Neural progenitor cell (in vitro differentiated cells): ENCODE data around the gene MAPK10. TPM values are rescaled to one million over a fixed set of nuclear protein-coding genes. Genes with fewer than 3 reads are reported as not detected.

Source experiments
- DNase-seq: peaks from one replicate; pipeline ENCODE4 v3.0.0-alpha.2; 2016; ENCODE audit warnings: low spot score
- H2AFZ ChIP-seq: fragments of 200-600 bp; sonication (generic); replicated peaks from 2 replicates; pipeline ENCODE4 v1.6.1; 2016; ENCODE audit warnings: antibody characterized with exemption
- H3F3A ChIP-seq: fragments of 200-600 bp; sonication (generic); 2 replicates; pipeline ENCODE4 v1.6.1; 2016; ENCODE audit warnings: antibody characterized with exemption, low read depth
- H3K27ac ChIP-seq: fragments of 200-600 bp; sonication (generic); 2 replicates; pipeline ENCODE4 v1.5.1; 2016; ENCODE audit warnings: mild to moderate bottlenecking
- H3K27me3 ChIP-seq: fragments of 200-600 bp; sonication (generic); 2 replicates; pipeline ENCODE4 v1.6.1; 2016; ENCODE audit warnings: mild to moderate bottlenecking, moderate library complexity
- H3K36me3 ChIP-seq: fragments of 200-600 bp; sonication (generic); 2 replicates; pipeline ENCODE4 v1.5.1; 2016
- H3K4me1 ChIP-seq: fragments of 200-600 bp; sonication (generic); 2 replicates; pipeline ENCODE4 v1.6.1; 2016; ENCODE audit warnings: mixed run types
- H3K4me2 ChIP-seq: fragments of 200-600 bp; sonication (generic); 2 replicates; pipeline ENCODE4 v1.6.1; 2016
- H3K4me3 ChIP-seq: fragments of 200-600 bp; sonication (generic); 2 replicates; pipeline ENCODE4 v1.5.1; 2016
- H3K79me2 ChIP-seq: fragments of 200-600 bp; sonication (generic); 2 replicates; pipeline ENCODE4 v1.6.1; 2016; ENCODE audit warnings: low read depth
- H3K9ac ChIP-seq: fragments of 200-600 bp; sonication (generic); 2 replicates; pipeline ENCODE4 v1.6.1; 2016
- H3K9me3 ChIP-seq: fragments of 200-600 bp; sonication (generic); 2 replicates; pipeline ENCODE4 v1.5.1; 2016; ENCODE audit warnings: low read depth
- H4K20me1 ChIP-seq: fragments of 200-600 bp; sonication (generic); 2 replicates; pipeline ENCODE4 v1.6.1; 2016; ENCODE audit warnings: low read depth
- H3K27ac Mint-ChIP-seq: 3 replicates; pipeline ENCODE4 v1.8.0; 2021; ENCODE audit warnings: mixed read lengths
- H3K27me3 Mint-ChIP-seq: 2 replicates; pipeline ENCODE4 v1.8.0; 2022; ENCODE audit warnings: low read depth, mild to moderate bottlenecking, inconsistent platforms, moderate library complexity, mixed read lengths; ENCODE audit not compliant: insufficient read depth
- H3K36me3 Mint-ChIP-seq: 3 replicates; pipeline ENCODE4 v1.8.0; 2021; ENCODE audit warnings: mixed read lengths
- H3K4me1 Mint-ChIP-seq: 3 replicates; pipeline ENCODE4 v1.8.0; 2021; ENCODE audit warnings: mixed read lengths
- H3K4me3 Mint-ChIP-seq: 3 replicates; pipeline ENCODE4 v1.8.0; 2021; ENCODE audit warnings: mild to moderate bottlenecking, moderate library complexity, mixed read lengths
- H3K9me3 Mint-ChIP-seq: 3 replicates; pipeline ENCODE4 v1.8.0; 2020; ENCODE audit warnings: mixed read lengths
- EZH2 ChIP-seq: fragments of 200-600 bp; sonication (generic); IDR thresholded peaks from 2 replicates; pipeline ENCODE4 v1.6.1; 2017; ENCODE audit warnings: antibody characterized with exemption, mild to moderate bottlenecking, moderate library complexity
- EZH2phosphoT487 ChIP-seq: fragments of 200-600 bp; sonication (generic); IDR thresholded peaks from 2 replicates; pipeline ENCODE4 v1.6.1; 2017; ENCODE audit warnings: antibody characterized with exemption
- total RNA-seq: library from RNA; depleted of rRNA; stranded (reverse); fragments of >200 nt; gene quantifications from 2 replicates; pipeline ENCODE4 v1.2.3, GENCODE V29; 2015; ENCODE audit warnings: low replicate concordance
- TF ChIP-seq, protein P1 (sequence below): fragments of 200-600 bp; sonication (generic); IDR thresholded peaks from 2 replicates; pipeline ENCODE4 v1.5.1; 2017; ENCODE audit warnings: antibody characterized with exemption, mild to moderate bottlenecking

The MAPK10 gene
- total RNA-seq, 1 donor from 2014 or later: 383 TPM

- no peak overlapping the region for H3K4me2 ChIP-seq
- no peak overlapping the region for H3K4me3 Mint-ChIP-seq
Measured at GRCh38 chr4:86129546-86129945, 230.3 kb downstream of the MAPK10 start.

GRCh38 chr4:86122404-86122803, 237.4 kb downstream of the MAPK10 start:
- Histone ChIP-seq H3K9ac (no peak overlapping the region), H2AFZ (no peak overlapping the region), H3K9me3 (no peaks in the 10 kb centered on the region), H3K27me3 (no peaks in the 10 kb centered on the region), H3K79me2 (no peaks in the 10 kb centered on the region), H4K20me1 (no peaks in the 10 kb centered on the region), H3F3A (peaks cover 9% of the 10 kb centered on the region), H3K36me3 (peaks cover 5% of the 10 kb centered on the region), H3K4me3 (no peak overlapping the region), H3K27ac (no peak overlapping the region), H3K4me2 (no peak overlapping the region), H3K4me1 (no peaks in the 10 kb centered on the region)
- H3K9me3 Mint-ChIP-seq: no peaks in the 10 kb centered on the region
- H3K27me3 Mint-ChIP-seq: no peaks in the 10 kb centered on the region
- H3K27ac Mint-ChIP-seq: no peak overlapping the region
- no peak overlapping the region for H3K4me3 Mint-ChIP-seq
- H3K4me1 Mint-ChIP-seq: no peaks in the 10 kb centered on the region
- peaks cover 13% of the 10 kb centered on the region for H3K36me3 Mint-ChIP-seq
- DNase-seq: no peak
- TF ChIP-seq, protein P1, sequence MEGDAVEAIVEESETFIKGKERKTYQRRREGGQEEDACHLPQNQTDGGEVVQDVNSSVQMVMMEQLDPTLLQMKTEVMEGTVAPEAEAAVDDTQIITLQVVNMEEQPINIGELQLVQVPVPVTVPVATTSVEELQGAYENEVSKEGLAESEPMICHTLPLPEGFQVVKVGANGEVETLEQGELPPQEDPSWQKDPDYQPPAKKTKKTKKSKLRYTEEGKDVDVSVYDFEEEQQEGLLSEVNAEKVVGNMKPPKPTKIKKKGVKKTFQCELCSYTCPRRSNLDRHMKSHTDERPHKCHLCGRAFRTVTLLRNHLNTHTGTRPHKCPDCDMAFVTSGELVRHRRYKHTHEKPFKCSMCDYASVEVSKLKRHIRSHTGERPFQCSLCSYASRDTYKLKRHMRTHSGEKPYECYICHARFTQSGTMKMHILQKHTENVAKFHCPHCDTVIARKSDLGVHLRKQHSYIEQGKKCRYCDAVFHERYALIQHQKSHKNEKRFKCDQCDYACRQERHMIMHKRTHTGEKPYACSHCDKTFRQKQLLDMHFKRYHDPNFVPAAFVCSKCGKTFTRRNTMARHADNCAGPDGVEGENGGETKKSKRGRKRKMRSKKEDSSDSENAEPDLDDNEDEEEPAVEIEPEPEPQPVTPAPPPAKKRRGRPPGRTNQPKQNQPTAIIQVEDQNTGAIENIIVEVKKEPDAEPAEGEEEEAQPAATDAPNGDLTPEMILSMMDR: no peak

More at GRCh38 chr4:86129546-86129945, 230.3 kb downstream of the MAPK10 start:
- Histone ChIP-seq H3K9me3 (no peaks in the 10 kb centered on the region), H4K20me1 (no peaks in the 10 kb centered on the region), H3K4me3 (no peak overlapping the region), H3K4me1 (no peaks in the 10 kb centered on the region), H3K79me2 (peaks cover 11% of the 10 kb centered on the region), H3K27ac (peak overlapping the region; percentile 8), H2AFZ (no peak overlapping the region), H3F3A (peaks cover 14% of the 10 kb centered on the region), H3K27me3 (no peaks in the 10 kb centered on the region), H3K9ac (no peak overlapping the region), H3K36me3 (no peaks in the 10 kb centered on the region)
- no peak for TF ChIP-seq EZH2
- TF ChIP-seq, protein P1: no peak
- TF ChIP-seq EZH2phosphoT487: no peak
- peaks cover 3% of the 10 kb centered on the region for H3K27me3 Mint-ChIP-seq
- H3K4me1 Mint-ChIP-seq: no peaks in the 10 kb centered on the region
- DNase-seq: no peak
- H3K36me3 Mint-ChIP-seq: peaks cover 15% of the 10 kb centered on the region
- H3K27ac Mint-ChIP-seq: no peak overlapping the region
- no peaks in the 10 kb centered on the region for H3K9me3 Mint-ChIP-seq

DNA sequence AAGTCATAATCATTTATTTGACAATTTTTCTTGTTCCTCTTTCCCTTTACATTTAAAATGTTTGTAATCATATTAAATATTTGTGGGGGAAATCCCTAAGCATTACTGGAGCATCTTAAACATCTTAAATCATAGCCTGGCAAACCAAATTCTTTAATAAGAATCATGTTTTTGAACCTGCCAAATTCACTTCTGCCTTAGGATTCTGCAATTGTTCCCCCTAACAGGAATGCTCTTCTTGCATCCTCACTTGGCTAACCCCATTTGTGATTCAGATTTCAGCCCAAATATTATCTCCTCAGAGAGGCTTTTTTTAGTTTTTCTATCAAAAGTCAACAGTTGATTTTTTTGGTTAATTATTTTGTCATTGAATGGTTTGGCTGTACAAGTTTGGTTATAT, 241.1 kb downstream of the MAPK10 start:
- TF ChIP-seq, protein P1: no peak
- TF ChIP-seq EZH2phosphoT487 (no peak), EZH2 (no peak)
- Histone ChIP-seq H3K79me2 (no peaks in the 10 kb centered on the region), H3K36me3 (peaks cover 2% of the 10 kb centered on the region), H2AFZ (no peak overlapping the region), H3K27ac (no peak overlapping the region), H3K4me1 (no peaks in the 10 kb centered on the region), H3K9ac (no peak overlapping the region), H3F3A (no peaks in the 10 kb centered on the region), H3K9me3 (peaks cover 7% of the 10 kb centered on the region), H3K4me2 (no peak overlapping the region), H4K20me1 (no peaks in the 10 kb centered on the region), H3K27me3 (no peaks in the 10 kb centered on the region), H3K4me3 (no peak overlapping the region)
- Mint-ChIP-seq H3K4me1 (no peaks in the 10 kb centered on the region), H3K36me3 (peaks cover 22% of the 10 kb centered on the region), H3K27me3 (no peaks in the 10 kb centered on the region), H3K9me3 (peaks cover 6% of the 10 kb centered on the region), H3K4me3 (no peak overlapping the region), H3K27ac (no peak overlapping the region)
- no peak for DNase-seq
